HCT116 (cell line): ENCODE data around the gene MRPS18A. TPM values are rescaled to one million over a fixed set of nuclear protein-coding genes. Genes with fewer than 3 reads are reported as not detected.

ENCODE experiments used
- ATAC-seq: fragments of 200-7000 bp; cut with Tn5 transposase; 2 replicates; pipeline ENCODE4 v1.9.1; 2020; ENCODE audit warnings: mild to moderate bottlenecking, moderate library complexity
- BruUV-seq: library from RNA; stranded (reverse); fragments of 400-500 nt; replicated peaks from 2 replicates; lab custom pipeline; 2021; lab: Mats Ljungman, UMichigan
- CTCF ChIA-PET: fragments of 300-600 bp; sonication (Branson Sonifier 250); formaldehyde crosslinking; loops from one replicate; lab custom pipeline; 2021; ENCODE audit warnings: antibody characterized with exemption; lab: Charles Lee
- POLR2A ChIA-PET: fragments of 300-600, 350-600 bp; sonication (Branson Sonifier 250); formaldehyde crosslinking; loops from one replicate; lab custom pipeline; 2021; ENCODE audit warnings: antibody characterized with exemption; lab: Charles Lee
- RAD21 ChIA-PET, 2 experiments: fragments of 300-600 bp; sonication (Branson Sonifier 250); formaldehyde crosslinking; loops; one replicate each; lab custom pipeline; 2023; ENCODE audit warnings: low total read pairs in 2 of 2; ENCODE audit not compliant: uncharacterized antibody in 2 of 2, unreplicated experiment in 2 of 2, low non-redundant PET in 1 of 2; lab: Charles Lee
- DNase-seq: peaks from one replicate; pipeline ENCODE4 v3.0.0-alpha.2; 2010; ENCODE audit warnings: low read depth, low spot score
- H2AFZ ChIP-seq: fragments of 200-600 bp; shearing (Covaris generic), sonication (generic); 2 replicates; pipeline ENCODE4 v1.6.1; 2017; ENCODE audit warnings: low read depth, mixed run types, mixed read lengths, antibody characterized with exemption, low read length; ENCODE audit not compliant: poor library complexity, severe bottlenecking
- H3K27ac ChIP-seq: 2 replicates; pipeline ENCODE4 v1.5.1; 2012; ENCODE audit warnings: low read depth, low read length
- H3K27me3 ChIP-seq: fragments of 200-600 bp; sonication (generic); 2 replicates; pipeline ENCODE4 v1.6.1; 2016; ENCODE audit warnings: mixed run types, low read length, mixed read lengths; ENCODE audit not compliant: insufficient read depth
- H3K36me3 ChIP-seq, 2 experiments: fragments of 200-500 bp in 1 of 2; fragments of 200-600 bp in 1 of 2; sonication (Bioruptor generic) in 1 of 2; sonication (generic) in 1 of 2; 2 replicates each; pipeline versions ENCODE4 v1.5.1 to v1.6.1; 2014 to 2016; ENCODE audit warnings: low read length in 2 of 2, inconsistent platforms in 1 of 2, mixed read lengths in 1 of 2, mixed run types in 1 of 2; ENCODE audit not compliant: insufficient read depth in 2 of 2, control insufficient read depth in 1 of 2
- H3K4me1 ChIP-seq, 2 experiments: fragments of 200-600 bp in 1 of 2; sonication (generic) in 1 of 2; 2 replicates each; pipeline versions ENCODE4 v1.5.1 to v1.6.1; 2012 to 2017; ENCODE audit warnings: low read length in 2 of 2, inconsistent platforms in 1 of 2, mild to moderate bottlenecking in 1 of 2, mixed read lengths in 1 of 2, mixed run types in 1 of 2, moderate library complexity in 1 of 2; ENCODE audit not compliant: insufficient read depth in 2 of 2, control insufficient read depth in 1 of 2
- H3K4me2 ChIP-seq: fragments of 200-600 bp; sonication (generic); 2 replicates; pipeline ENCODE4 v1.6.1; 2017; ENCODE audit warnings: mixed run types, low read length, mixed read lengths
- H3K4me3 ChIP-seq, 2 experiments: fragments of 200-600 bp in 1 of 2; sonication (generic) in 1 of 2; replicated peaks in 1 of 2; 2 replicates each; pipeline ENCODE4 v1.5.1; 2011 to 2016; ENCODE audit warnings: low read length in 2 of 2, control low read depth in 1 of 2, low read depth in 1 of 2, mild to moderate bottlenecking in 1 of 2, mixed read lengths in 1 of 2, mixed run types in 1 of 2
- H3K79me2 ChIP-seq: fragments of 200-600 bp; sonication (generic); 2 replicates; pipeline ENCODE4 v1.6.1; 2017; ENCODE audit warnings: mild to moderate bottlenecking, mixed run types, low read length, moderate library complexity, mixed read lengths; ENCODE audit not compliant: insufficient read depth
- H3K9ac ChIP-seq: fragments of 200-600 bp; sonication (generic); 2 replicates; pipeline ENCODE4 v1.6.1; 2016; ENCODE audit warnings: low read length, mixed read lengths
- H3K9me2 ChIP-seq: fragments of 200-600 bp; sonication (generic), shearing (Covaris generic); 2 replicates; pipeline ENCODE4 v1.6.1; 2017; ENCODE audit warnings: mixed run types, mild to moderate bottlenecking, moderate library complexity; ENCODE audit not compliant: insufficient read depth
- H3K9me3 ChIP-seq, 2 experiments: fragments of 200-500 bp in 1 of 2; fragments of 200-600 bp in 1 of 2; sonication (Bioruptor generic) in 1 of 2; sonication (generic) in 1 of 2; 2 replicates each; pipeline ENCODE4 v1.6.1; 2014 to 2017; ENCODE audit warnings: low read length in 2 of 2, mixed read lengths in 2 of 2, inconsistent platforms in 1 of 2, low read depth in 1 of 2, mild to moderate bottlenecking in 1 of 2, mixed run types in 1 of 2, moderate library complexity in 1 of 2; ENCODE audit not compliant: control insufficient read depth in 1 of 2, insufficient read depth in 1 of 2
- H4K20me1 ChIP-seq: fragments of 200-600 bp; sonication (generic), shearing (Covaris generic); 2 replicates; pipeline ENCODE4 v1.6.1; 2017; ENCODE audit warnings: mixed run types, mild to moderate bottlenecking, moderate library complexity; ENCODE audit not compliant: insufficient read depth
- ATF3 ChIP-seq: IDR thresholded peaks from 2 replicates; pipeline ENCODE4 v1.6.1; 2012
- CBX3 ChIP-seq: IDR thresholded peaks from 2 replicates; pipeline ENCODE4 v1.6.1; 2012; ENCODE audit warnings: low read depth
- CEBPB ChIP-seq: IDR thresholded peaks from 2 replicates; pipeline ENCODE4 v1.6.1; 2012; ENCODE audit warnings: low read depth
- CTCF ChIP-seq, 3 experiments: fragments of 200-600 bp in 1 of 3; sonication (generic) in 1 of 3; IDR thresholded peaks in 2 of 3; conservative IDR thresholded peaks in 1 of 3; 2 replicates each; pipeline ENCODE4 v1.5.1; 2012 to 2017; ENCODE audit warnings: low read depth in 2 of 3, low read length in 2 of 3, antibody characterized with exemption in 1 of 3, borderline replicate concordance in 1 of 3, control low read depth in 1 of 3, mild to moderate bottlenecking in 1 of 3, mixed read lengths in 1 of 3, mixed run types in 1 of 3, moderate library complexity in 1 of 3; ENCODE audit not compliant: insufficient read depth in 1 of 3
- ELF1 ChIP-seq: IDR thresholded peaks from 2 replicates; pipeline ENCODE4 v1.6.1; 2012; ENCODE audit warnings: low read depth, borderline replicate concordance
- EZH2 ChIP-seq: fragments of 200-600 bp; sonication (generic); IDR thresholded peaks from 2 replicates; pipeline ENCODE4 v1.6.1; 2017; ENCODE audit warnings: antibody characterized with exemption, mixed run types
- FOSL1 ChIP-seq: IDR thresholded peaks from 2 replicates; pipeline ENCODE4 v1.6.1; 2012; ENCODE audit warnings: low read depth
- JUND ChIP-seq: IDR thresholded peaks from 2 replicates; pipeline ENCODE4 v1.6.1; 2012
- POLR2A ChIP-seq: IDR thresholded peaks from 2 replicates; pipeline ENCODE4 v1.7.0; 2011; ENCODE audit warnings: borderline replicate concordance; ENCODE audit not compliant: insufficient read depth, insufficient read length; ENCODE audit errors: extremely low read depth
- POLR2AphosphoS5 ChIP-seq: IDR thresholded peaks from 2 replicates; pipeline ENCODE4 v1.6.1; 2011; ENCODE audit warnings: mild to moderate bottlenecking, low read depth, low read length, moderate library complexity
- RAD21 ChIP-seq: IDR thresholded peaks from 2 replicates; pipeline ENCODE4 v1.6.1; 2012; ENCODE audit warnings: low read depth, mild to moderate bottlenecking
- SIN3A ChIP-seq: IDR thresholded peaks from 2 replicates; pipeline ENCODE4 v1.6.1; 2012; ENCODE audit warnings: low read depth
- SP1 ChIP-seq: IDR thresholded peaks from 2 replicates; pipeline ENCODE4 v1.6.1; 2012; ENCODE audit warnings: low read depth
- SRF ChIP-seq: IDR thresholded peaks from 2 replicates; pipeline ENCODE4 v1.6.1; 2012; ENCODE audit warnings: low read depth
- YY1 ChIP-seq: IDR thresholded peaks from 2 replicates; pipeline ENCODE4 v1.6.1; 2011; ENCODE audit warnings: low read length, low read depth, moderate library complexity, mild to moderate bottlenecking; ENCODE audit not compliant: insufficient replicate concordance; ENCODE audit errors: extremely low read depth
- ZFX ChIP-seq: fragments of 450-650 bp; IDR thresholded peaks from 2 replicates; pipeline ENCODE4 v1.6.1; 2017
- ZNF274 ChIP-seq: fragments of 200-500 bp; sonication (Bioruptor generic); IDR thresholded peaks from 2 replicates; pipeline ENCODE4 v1.6.1; 2014; ENCODE audit warnings: mild to moderate bottlenecking, low read depth, low read length, inconsistent platforms
- intact Hi-C: fragments of 100-400 bp; cut with micrococcal nuclease; formaldehyde crosslinking; loops from 2 replicates; pipeline ENCODE4 v1.10.0; 2022
- total RNA-seq: library from RNA; stranded (reverse); gene quantifications from one replicate; pipeline ENCODE4 v1.2.1, GENCODE V29; 2021; ENCODE audit not compliant: unreplicated experiment
- TF ChIP-seq, protein P1 (sequence below): IDR thresholded peaks from 2 replicates; pipeline ENCODE4 v1.6.1; 2012; ENCODE audit warnings: low read depth
- TF ChIP-seq, protein P2 (sequence below): IDR thresholded peaks from 2 replicates; pipeline ENCODE4 v1.6.1; 2012
- TF ChIP-seq, protein P3 (sequence below): IDR thresholded peaks from 2 replicates; pipeline ENCODE4 v1.6.1; 2011; ENCODE audit warnings: mild to moderate bottlenecking, low read length, moderate library complexity; ENCODE audit not compliant: insufficient replicate concordance; ENCODE audit errors: extremely low read depth

Gene MRPS18A
- total RNA-seq, 1 experiment from 2014 or later = 63.0 TPM

DNA sequence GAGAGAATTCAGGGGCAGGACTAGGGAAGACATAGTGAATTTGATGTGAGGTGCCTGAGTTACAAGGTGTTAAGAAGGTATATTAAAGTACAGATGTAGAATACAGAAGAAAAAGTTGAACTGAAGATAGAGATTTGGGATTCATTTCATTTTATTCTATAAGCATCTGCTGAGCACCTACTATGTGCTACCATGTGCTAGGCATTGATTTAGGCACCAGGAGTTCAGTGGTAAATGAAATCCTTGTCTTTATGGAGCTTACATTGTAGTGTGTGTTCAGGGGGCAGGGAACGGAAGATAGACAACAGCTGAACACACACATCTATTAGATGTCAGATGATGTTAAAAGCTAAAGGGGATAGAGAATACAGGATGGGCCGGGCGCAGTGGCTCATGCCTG lies 40.0 kb downstream of the MRPS18A start:
- POLR2A ChIA-PET = no interaction called here
- Histone ChIP-seq H3K4me3 (no peak overlapping the region), H3K4me1 (no peaks in the 10 kb centered on the region), H3K27me3 (no peaks in the 10 kb centered on the region), H3K9me2 (no peaks in the 10 kb centered on the region), H4K20me1 (no peaks in the 10 kb centered on the region), H3K9ac (no peak overlapping the region), H3K9me3 (no peaks in the 10 kb centered on the region), H3K4me2 (no peak overlapping the region), H3K36me3 (0 out of 4 replicates have a peak, but pooled peaks cover 0 to 2% of the 10 kb centered on the region in 2 experiments), H3K27ac (no peak overlapping the region), H2AFZ (no peak overlapping the region), H3K79me2 (no peaks in the 10 kb centered on the region)
- CTCF ChIA-PET = interaction anchor here (1.0 kb wide), 1 partner anchor 20 kb away, joined by 3 read pairs; no protein-coding TSS in a partner anchor
- no TSS peak for BruUV-seq
- DNase-seq (no peak), ATAC-seq (no peak)
- TF ChIP-seq SP1 (no peak), JUND (no peak), ELF1 (no peak), FOSL1 (no peak), POLR2AphosphoS5 (no peak), ATF3 (no peak), EZH2 (no peak), ZFX (no peak), YY1 (no peak), POLR2A (no peak), SRF (no peak), CBX3 (no peak), CEBPB (no peak), SIN3A (no peak), ZNF274 (no peak), CTCF (IDR thresholded peaks at IDR 0.05 in 2 of 3, conservative IDR thresholded peaks at IDR 0.05 in 1 of 3; ENCODE audit: borderline replicate concordance in 1 of 3, insufficient read depth in 1 of 3, low read depth in 2 of 3, low read length in 2 of 3) (no peak), RAD21 (no peak)
- TF ChIP-seq, protein P1, sequence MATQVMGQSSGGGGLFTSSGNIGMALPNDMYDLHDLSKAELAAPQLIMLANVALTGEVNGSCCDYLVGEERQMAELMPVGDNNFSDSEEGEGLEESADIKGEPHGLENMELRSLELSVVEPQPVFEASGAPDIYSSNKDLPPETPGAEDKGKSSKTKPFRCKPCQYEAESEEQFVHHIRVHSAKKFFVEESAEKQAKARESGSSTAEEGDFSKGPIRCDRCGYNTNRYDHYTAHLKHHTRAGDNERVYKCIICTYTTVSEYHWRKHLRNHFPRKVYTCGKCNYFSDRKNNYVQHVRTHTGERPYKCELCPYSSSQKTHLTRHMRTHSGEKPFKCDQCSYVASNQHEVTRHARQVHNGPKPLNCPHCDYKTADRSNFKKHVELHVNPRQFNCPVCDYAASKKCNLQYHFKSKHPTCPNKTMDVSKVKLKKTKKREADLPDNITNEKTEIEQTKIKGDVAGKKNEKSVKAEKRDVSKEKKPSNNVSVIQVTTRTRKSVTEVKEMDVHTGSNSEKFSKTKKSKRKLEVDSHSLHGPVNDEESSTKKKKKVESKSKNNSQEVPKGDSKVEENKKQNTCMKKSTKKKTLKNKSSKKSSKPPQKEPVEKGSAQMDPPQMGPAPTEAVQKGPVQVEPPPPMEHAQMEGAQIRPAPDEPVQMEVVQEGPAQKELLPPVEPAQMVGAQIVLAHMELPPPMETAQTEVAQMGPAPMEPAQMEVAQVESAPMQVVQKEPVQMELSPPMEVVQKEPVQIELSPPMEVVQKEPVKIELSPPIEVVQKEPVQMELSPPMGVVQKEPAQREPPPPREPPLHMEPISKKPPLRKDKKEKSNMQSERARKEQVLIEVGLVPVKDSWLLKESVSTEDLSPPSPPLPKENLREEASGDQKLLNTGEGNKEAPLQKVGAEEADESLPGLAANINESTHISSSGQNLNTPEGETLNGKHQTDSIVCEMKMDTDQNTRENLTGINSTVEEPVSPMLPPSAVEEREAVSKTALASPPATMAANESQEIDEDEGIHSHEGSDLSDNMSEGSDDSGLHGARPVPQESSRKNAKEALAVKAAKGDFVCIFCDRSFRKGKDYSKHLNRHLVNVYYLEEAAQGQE = no peak
- TF ChIP-seq, protein P2, sequence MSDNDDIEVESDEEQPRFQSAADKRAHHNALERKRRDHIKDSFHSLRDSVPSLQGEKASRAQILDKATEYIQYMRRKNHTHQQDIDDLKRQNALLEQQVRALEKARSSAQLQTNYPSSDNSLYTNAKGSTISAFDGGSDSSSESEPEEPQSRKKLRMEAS = no peak
- TF ChIP-seq, protein P3, sequence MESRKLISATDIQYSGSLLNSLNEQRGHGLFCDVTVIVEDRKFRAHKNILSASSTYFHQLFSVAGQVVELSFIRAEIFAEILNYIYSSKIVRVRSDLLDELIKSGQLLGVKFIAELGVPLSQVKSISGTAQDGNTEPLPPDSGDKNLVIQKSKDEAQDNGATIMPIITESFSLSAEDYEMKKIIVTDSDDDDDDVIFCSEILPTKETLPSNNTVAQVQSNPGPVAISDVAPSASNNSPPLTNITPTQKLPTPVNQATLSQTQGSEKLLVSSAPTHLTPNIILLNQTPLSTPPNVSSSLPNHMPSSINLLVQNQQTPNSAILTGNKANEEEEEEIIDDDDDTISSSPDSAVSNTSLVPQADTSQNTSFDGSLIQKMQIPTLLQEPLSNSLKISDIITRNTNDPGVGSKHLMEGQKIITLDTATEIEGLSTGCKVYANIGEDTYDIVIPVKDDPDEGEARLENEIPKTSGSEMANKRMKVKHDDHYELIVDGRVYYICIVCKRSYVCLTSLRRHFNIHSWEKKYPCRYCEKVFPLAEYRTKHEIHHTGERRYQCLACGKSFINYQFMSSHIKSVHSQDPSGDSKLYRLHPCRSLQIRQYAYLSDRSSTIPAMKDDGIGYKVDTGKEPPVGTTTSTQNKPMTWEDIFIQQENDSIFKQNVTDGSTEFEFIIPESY = no peak
- RAD21 ChIA-PET = no interaction called here
- intact Hi-C loops = no loop called here
